Activated CD4-positive, alpha-beta memory T cell treated with anti-CD3 and anti-CD28 coated beads, Interleukin-2, amount 10 ng/mL, durations not matched to agents 7 days and 5 days (primary cell): ENCODE measurements around the gene DPF1. TPM values are rescaled to one million over a fixed set of nuclear protein-coding genes. Genes with fewer than 3 reads are reported as not detected.

Experiments used
- CTCF ChIA-PET: fragments of 350-600 bp; sonication (Branson Sonifier 250); formaldehyde crosslinking; loops from one replicate; lab custom pipeline; 2021; ENCODE audit warnings: antibody characterized with exemption, inconsistent platforms; lab: Charles Lee
- POLR2A ChIA-PET: fragments of 350-600 bp; sonication (Branson Sonifier 250); formaldehyde crosslinking; loops from one replicate; lab custom pipeline; 2021; ENCODE audit warnings: antibody characterized with exemption; lab: Charles Lee
- DNase-seq: peaks from one replicate; pipeline ENCODE4 v3.0.0-alpha.2; 2020
- H3K27ac Mint-ChIP-seq: one replicate; pipeline ENCODE4 v1.8.0; 2021; ENCODE audit warnings: mild to moderate bottlenecking, mixed read lengths
- H3K27me3 Mint-ChIP-seq: one replicate; pipeline ENCODE4 v1.8.0; 2021; ENCODE audit warnings: mixed read lengths
- H3K36me3 Mint-ChIP-seq: one replicate; pipeline ENCODE4 v1.8.0; 2021; ENCODE audit warnings: low read depth, mixed read lengths
- H3K4me1 Mint-ChIP-seq: one replicate; pipeline ENCODE4 v1.8.0; 2021; ENCODE audit warnings: mixed read lengths
- H3K4me3 Mint-ChIP-seq: one replicate; pipeline ENCODE4 v1.8.0; 2021; ENCODE audit warnings: mild to moderate bottlenecking, mixed read lengths
- H3K9me3 Mint-ChIP-seq: one replicate; pipeline ENCODE4 v1.8.0; 2021; ENCODE audit warnings: mixed read lengths
- total RNA-seq, 2 experiments: library from RNA; stranded (reverse); gene quantifications; one replicate each; pipeline ENCODE4 v1.2.3, GENCODE V29; 2021

DPF1 gene
- total RNA-seq, 2 experiments from 2014 or later, result 0.40 to 0.55 TPM

- peaks cover 39% of the 10 kb centered on the region for H3K27me3 Mint-ChIP-seq
- H3K4me3 Mint-ChIP-seq, result no peak overlapping the region
Measured at GRCh38 chr19:38210458-38210987, 13.5 kb downstream of the DPF1 start.

GRCh38 chr19:38209671-38210457 is 14.2 kb downstream of the DPF1 start:
- Mint-ChIP-seq H3K27me3 (peaks cover 39% of the 10 kb centered on the region), H3K36me3 (no peaks in the 10 kb centered on the region), H3K27ac (no peak overlapping the region), H3K9me3 (no peaks in the 10 kb centered on the region), H3K4me3 (no peak overlapping the region), H3K4me1 (peaks cover 15% of the 10 kb centered on the region)
- POLR2A ChIA-PET, result no interaction called here
- CTCF ChIA-PET, result no interaction called here
- no peak for DNase-seq

More at GRCh38 chr19:38210458-38210987, 13.5 kb downstream of the DPF1 start:
- no peaks in the 10 kb centered on the region for H3K9me3 Mint-ChIP-seq
- H3K27ac Mint-ChIP-seq, result no peak overlapping the region
- POLR2A ChIA-PET, result no interaction called here
- H3K36me3 Mint-ChIP-seq, result no peaks in the 10 kb centered on the region
- no peak for DNase-seq
- CTCF ChIA-PET, result no interaction called here
- H3K4me1 Mint-ChIP-seq, result peaks cover 15% of the 10 kb centered on the region

- Mint-ChIP-seq H3K4me3 (no peak overlapping the region), H3K27ac (no peak overlapping the region), H3K27me3 (peaks cover 34% of the 10 kb centered on the region), H3K4me1 (peaks cover 11% of the 10 kb centered on the region), H3K36me3 (no peaks in the 10 kb centered on the region), H3K9me3 (no peaks in the 10 kb centered on the region)
- ChIA-PET POLR2A (no interaction called here), CTCF (no interaction called here)
- no peak for DNase-seq
Measured at GRCh38 chr19:38209152-38209551, 14.9 kb downstream of the DPF1 start.

GRCh38 chr19:38208571-38208970 is 15.5 kb downstream of the DPF1 start:
- no peak overlapping the region for H3K4me3 Mint-ChIP-seq
- no peaks in the 10 kb centered on the region for H3K36me3 Mint-ChIP-seq
- H3K27me3 Mint-ChIP-seq, result peaks cover 30% of the 10 kb centered on the region
- ChIA-PET POLR2A (no interaction called here), CTCF (no interaction called here)
- peaks cover 5% of the 10 kb centered on the region for H3K4me1 Mint-ChIP-seq
- no peak for DNase-seq
- no peaks in the 10 kb centered on the region for H3K9me3 Mint-ChIP-seq
- H3K27ac Mint-ChIP-seq, result no peak overlapping the region

GRCh38 chr19:38207543-38207942 is 16.5 kb downstream of the DPF1 start:
- Mint-ChIP-seq H3K9me3 (no peaks in the 10 kb centered on the region), H3K4me1 (no peaks in the 10 kb centered on the region), H3K4me3 (no peak overlapping the region), H3K27me3 (peaks cover 30% of the 10 kb centered on the region), H3K36me3 (no peaks in the 10 kb centered on the region), H3K27ac (no peak overlapping the region)
- DNase-seq, result no peak
- ChIA-PET CTCF (no interaction called here), POLR2A (no interaction called here)

- Mint-ChIP-seq H3K27ac (no peak overlapping the region), H3K27me3 (peaks cover 27% of the 10 kb centered on the region), H3K36me3 (no peaks in the 10 kb centered on the region), H3K9me3 (no peaks in the 10 kb centered on the region), H3K4me3 (no peak overlapping the region), H3K4me1 (no peaks in the 10 kb centered on the region)
- ChIA-PET POLR2A (no interaction called here), CTCF (no interaction called here)
- DNase-seq, result no peak
Measured at GRCh38 chr19:38206928-38207327, 17.1 kb downstream of the DPF1 start.

GRCh38 chr19:38206006-38206745 is 17.8 kb downstream of the DPF1 start:
- H3K27ac Mint-ChIP-seq, result no peak overlapping the region
- DNase-seq, result no peak
- H3K4me3 Mint-ChIP-seq, result no peak overlapping the region
- no peaks in the 10 kb centered on the region for H3K36me3 Mint-ChIP-seq
- POLR2A ChIA-PET, result no interaction called here
- CTCF ChIA-PET, result interaction anchor here (0.6 to 1.1 kb wide), 3 partner anchors 19 to 63 kb away, joined by 3 to 4 read pairs (median 3); no protein-coding TSS in a partner anchor
- H3K9me3 Mint-ChIP-seq, result no peaks in the 10 kb centered on the region
- no peaks in the 10 kb centered on the region for H3K4me1 Mint-ChIP-seq
- H3K27me3 Mint-ChIP-seq, result peaks cover 27% of the 10 kb centered on the region

GRCh38 chr19:38204728-38205127 is 19.3 kb downstream of the DPF1 start:
- DNase-seq, result no peak
- Mint-ChIP-seq H3K4me3 (no peak overlapping the region), H3K9me3 (no peaks in the 10 kb centered on the region)

GRCh38 chr19:38204096-38204495 is 19.9 kb downstream of the DPF1 start:
- Mint-ChIP-seq H3K4me3 (no peak overlapping the region), H3K36me3 (no peaks in the 10 kb centered on the region), H3K27me3 (peaks cover 9% of the 10 kb centered on the region), H3K4me1 (no peaks in the 10 kb centered on the region), H3K27ac (no peak overlapping the region), H3K9me3 (no peaks in the 10 kb centered on the region)
- ChIA-PET CTCF (no interaction called here), POLR2A (no interaction called here)
- no peak for DNase-seq

More at GRCh38 chr19:38204728-38205127, 19.3 kb downstream of the DPF1 start:
- CTCF ChIA-PET, result no interaction called here
- POLR2A ChIA-PET, result no interaction called here
- peaks cover 15% of the 10 kb centered on the region for H3K27me3 Mint-ChIP-seq
- no peak overlapping the region for H3K27ac Mint-ChIP-seq
- no peaks in the 10 kb centered on the region for H3K36me3 Mint-ChIP-seq
- H3K4me1 Mint-ChIP-seq, result no peaks in the 10 kb centered on the region

GRCh38 chr19:38203197-38203596 is 20.8 kb downstream of the DPF1 start:
- no peaks in the 10 kb centered on the region for H3K4me1 Mint-ChIP-seq
- no peaks in the 10 kb centered on the region for H3K9me3 Mint-ChIP-seq
- H3K27ac Mint-ChIP-seq, result no peak overlapping the region
- POLR2A ChIA-PET, result no interaction called here
- no peak for DNase-seq
- CTCF ChIA-PET, result no interaction called here
- H3K4me3 Mint-ChIP-seq, result no peak overlapping the region
- H3K27me3 Mint-ChIP-seq, result peaks cover under 1% of the 10 kb centered on the region
- H3K36me3 Mint-ChIP-seq, result no peaks in the 10 kb centered on the region

- Mint-ChIP-seq H3K9me3 (no peaks in the 10 kb centered on the region), H3K36me3 (no peaks in the 10 kb centered on the region), H3K27ac (no peak overlapping the region), H3K4me3 (no peak overlapping the region), H3K27me3 (no peaks in the 10 kb centered on the region), H3K4me1 (no peaks in the 10 kb centered on the region)
- ChIA-PET CTCF (no interaction called here), POLR2A (no interaction called here)
- DNase-seq, result no peak
Measured at GRCh38 chr19:38202504-38202903, 21.5 kb downstream of the DPF1 start.

GRCh38 chr19:38201731-38202130 is 22.3 kb downstream of the DPF1 start:
- Mint-ChIP-seq H3K27ac (no peak overlapping the region), H3K27me3 (no peaks in the 10 kb centered on the region), H3K4me3 (no peak overlapping the region), H3K36me3 (no peaks in the 10 kb centered on the region), H3K4me1 (no peaks in the 10 kb centered on the region), H3K9me3 (no peaks in the 10 kb centered on the region)
- CTCF ChIA-PET, result no interaction called here
- POLR2A ChIA-PET, result no interaction called here
- no peak for DNase-seq

GRCh38 chr19:38199340-38199739 is 24.7 kb downstream of the DPF1 start:
- Mint-ChIP-seq H3K4me3 (no peak overlapping the region), H3K4me1 (no peaks in the 10 kb centered on the region), H3K27me3 (no peaks in the 10 kb centered on the region), H3K9me3 (peaks cover 5% of the 10 kb centered on the region), H3K27ac (no peak overlapping the region), H3K36me3 (peaks cover 3% of the 10 kb centered on the region)
- CTCF ChIA-PET, result no interaction called here
- DNase-seq, result no peak
- POLR2A ChIA-PET, result no interaction called here
